Neuronal stem cell (in vitro differentiated cells): ENCODE data around the gene CFAP53. TPM values are rescaled to one million over a fixed set of nuclear protein-coding genes. Genes with fewer than 3 reads are reported as not detected.

Experiments used
- DNase-seq: peaks from one replicate; pipeline ENCODE4 v3.0.0-alpha.2; 2013; ENCODE audit warnings: low spot score
- H2AFZ ChIP-seq: one replicate; pipeline ENCODE4 v1.6.1; 2013; ENCODE audit warnings: mild to moderate bottlenecking, low read length, inconsistent platforms
- H2AK5ac ChIP-seq: 2 replicates; pipeline ENCODE4 v1.6.1; 2013; ENCODE audit warnings: low read depth, mild to moderate bottlenecking, inconsistent platforms, low read length, moderate library complexity, mixed read lengths
- H2BK120ac ChIP-seq: 2 replicates; pipeline ENCODE4 v1.6.1; 2013; ENCODE audit warnings: low read depth, mild to moderate bottlenecking, inconsistent platforms, low read length, moderate library complexity, mixed read lengths
- H2BK12ac ChIP-seq: one replicate; pipeline ENCODE4 v1.6.1; 2013; ENCODE audit warnings: low read length, inconsistent platforms
- H2BK15ac ChIP-seq: 2 replicates; pipeline ENCODE4 v1.6.1; 2013; ENCODE audit warnings: mild to moderate bottlenecking, low read length, inconsistent platforms, mixed read lengths
- H2BK5ac ChIP-seq: one replicate; pipeline ENCODE4 v1.6.1; 2013; ENCODE audit warnings: inconsistent platforms, mild to moderate bottlenecking, low read length, moderate library complexity
- H3K14ac ChIP-seq: one replicate; pipeline ENCODE4 v1.6.1; 2013; ENCODE audit warnings: low read length, inconsistent platforms
- H3K18ac ChIP-seq: 2 replicates; pipeline ENCODE4 v1.6.1; 2013; ENCODE audit warnings: low read length, inconsistent platforms
- H3K23ac ChIP-seq: 2 replicates; pipeline ENCODE4 v1.6.1; 2013; ENCODE audit warnings: low read depth, mild to moderate bottlenecking, mixed read lengths, low read length, inconsistent platforms; ENCODE audit not compliant: poor library complexity
- H3K27ac ChIP-seq: replicated peaks from 3 replicates; pipeline ENCODE4 v1.5.1; 2013; ENCODE audit warnings: low read length, inconsistent platforms
- H3K27me3 ChIP-seq, 3 experiments: 2 replicates each; pipeline ENCODE4 v1.6.1; 2013; ENCODE audit warnings: low read length in 3 of 3, mild to moderate bottlenecking in 2 of 3, inconsistent platforms in 1 of 3, low read depth in 1 of 3, mixed read lengths in 1 of 3, moderate library complexity in 1 of 3; ENCODE audit not compliant: control insufficient read depth in 3 of 3, insufficient read depth in 3 of 3
- H3K36me3 ChIP-seq, 2 donors: replicated peaks in 1 of 2; 2 replicates each; pipeline ENCODE4 v1.6.1; 2013; ENCODE audit warnings: low read length in 2 of 2; ENCODE audit not compliant: control insufficient read depth in 2 of 2, insufficient read depth in 2 of 2
- H3K4ac ChIP-seq: 2 replicates; pipeline ENCODE4 v1.6.1; 2013; ENCODE audit warnings: inconsistent platforms, mild to moderate bottlenecking, low read length, moderate library complexity
- H3K4me1 ChIP-seq, 2 donors: 1 replicate in 1 of 2; 2 replicates in 1 of 2; pipeline ENCODE4 v1.6.1; 2013; ENCODE audit warnings: low read length in 2 of 2, low read depth in 1 of 2; ENCODE audit not compliant: control insufficient read depth in 2 of 2, insufficient read depth in 1 of 2
- H3K4me2 ChIP-seq: one replicate; pipeline ENCODE4 v1.6.1; 2013; ENCODE audit warnings: mild to moderate bottlenecking, low read length, inconsistent platforms; ENCODE audit not compliant: insufficient read depth, poor library complexity, severe bottlenecking
- H3K4me3 ChIP-seq, 2 donors: 2 replicates each; pipeline ENCODE4 v1.5.1; 2013; ENCODE audit warnings: low read length in 2 of 2, mild to moderate bottlenecking in 2 of 2, inconsistent platforms in 1 of 2, moderate library complexity in 1 of 2
- H3K79me1 ChIP-seq: one replicate; pipeline ENCODE4 v1.6.1; 2013; ENCODE audit warnings: low read depth, mild to moderate bottlenecking, inconsistent platforms, low read length, moderate library complexity
- H3K9ac ChIP-seq: one replicate; pipeline ENCODE4 v1.6.1; 2013; ENCODE audit warnings: mild to moderate bottlenecking, low read depth, low read length, inconsistent platforms; ENCODE audit not compliant: poor library complexity
- H3K9me3 ChIP-seq, 2 donors: replicated peaks in 1 of 2; 2 replicates each; pipeline versions ENCODE3 to v1.6.1; 2013; ENCODE audit warnings: low read length in 2 of 2, mild to moderate bottlenecking in 2 of 2, inconsistent platforms in 1 of 2, low read depth in 1 of 2, mixed read lengths in 1 of 2, moderate library complexity in 1 of 2; ENCODE audit not compliant: control insufficient read depth in 2 of 2, insufficient read depth in 1 of 2
- H4K8ac ChIP-seq: one replicate; pipeline ENCODE4 v1.6.1; 2013; ENCODE audit warnings: low read depth, mild to moderate bottlenecking, inconsistent platforms, low read length, moderate library complexity
- H4K91ac ChIP-seq: one replicate; pipeline ENCODE4 v1.6.1; 2013; ENCODE audit warnings: low read length, low read depth, mild to moderate bottlenecking, inconsistent platforms; ENCODE audit not compliant: poor library complexity
- WGBS, 2 donors: extraction: QIAGEN DNeasy Blood & Tissue Kit; methylation state at CpG; one replicate each; pipeline ENCODE4 v1.1.7; 2013; ENCODE audit warnings: missing lambda C conversion rate in 2 of 2, mixed read lengths in 1 of 2; ENCODE audit not compliant: insufficient read length in 2 of 2, insufficient replicate concordance in 1 of 2; ENCODE audit errors: extremely low coverage in 2 of 2; 5-methylcytosine and 5-hydroxymethylcytosine counted together
- small RNA-seq: library from polyadenylated mRNA; stranded (forward); fragments of <200 nt; extraction: miRNeasy Mini kit (QIAGEN cat#:217004); gene quantifications from one replicate; pipeline ENCODE3, GENCODE V24; 2013; ENCODE audit not compliant: insufficient read depth

Gene CFAP53

DNA sequence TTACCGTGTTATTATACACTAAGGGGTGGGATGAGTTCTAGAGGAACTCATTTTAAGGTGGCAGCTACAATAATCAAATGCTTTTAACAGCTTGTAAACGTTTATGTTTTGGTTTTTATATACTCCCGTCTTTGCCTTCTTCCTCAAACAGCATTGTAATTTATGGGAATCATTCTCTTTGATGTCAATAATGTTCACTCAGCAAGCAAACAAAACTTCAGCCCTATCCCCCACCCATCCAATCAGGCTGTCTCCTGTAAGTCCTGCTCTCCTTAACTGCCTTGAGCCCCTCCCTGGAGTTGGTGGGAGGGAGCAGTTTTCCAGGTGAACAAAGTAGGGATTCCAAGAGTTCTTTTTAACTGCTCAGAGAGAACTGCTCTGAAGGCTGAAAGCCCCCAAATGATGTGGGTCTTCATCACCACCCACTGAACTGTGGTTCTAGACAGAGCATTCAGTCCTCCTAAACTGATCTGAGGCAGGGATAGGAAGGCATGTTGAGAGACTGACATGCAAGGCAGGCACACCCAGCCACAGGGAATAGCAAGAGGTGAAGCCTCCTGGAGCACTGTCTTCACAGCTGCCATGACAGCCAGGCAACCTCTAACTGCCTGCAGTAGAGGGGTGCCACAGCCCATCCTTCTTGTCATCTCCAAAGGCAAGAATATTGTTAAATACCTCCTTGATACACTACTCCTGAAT lies 88.9 kb downstream of the CFAP53 start:
- Histone ChIP-seq H3K27me3 (peaks cover 0 to 26% (median 0%) of the 10 kb centered on the region in 3 experiments), H3K4ac (no peak overlapping the region), H3K4me1 (peaks cover 0 to 3% of the 10 kb centered on the region in 2 donors), H2AFZ (no peak overlapping the region), H3K4me3 (no peak overlapping the region), H3K27ac (no peak overlapping the region), H2BK120ac (no peak overlapping the region), H3K79me1 (no peaks in the 10 kb centered on the region), H3K9ac (no peak overlapping the region), H4K91ac (no peak overlapping the region), H3K18ac (no peak overlapping the region), H2BK15ac (no peak overlapping the region), H3K36me3 (no peaks in the 10 kb centered on the region), H4K8ac (no peak overlapping the region), H3K14ac (no peak overlapping the region), H3K23ac (no peak overlapping the region), H3K4me2 (no peak overlapping the region), H2AK5ac (no peak overlapping the region), H2BK12ac (no peak overlapping the region), H3K9me3 (no peaks in the 10 kb centered on the region), H2BK5ac (no peak overlapping the region)
- no peak for DNase-seq
- no CpG with 5 or more reads among the region's 3 CpGs for WGBS, 2 donors

Small RNA genes within 50 kb of the gene (small RNA-seq; reads per million reads assigned to genes)
- gene RN7SL310P: not detected
